Left ventricle myocardium inferior (tissue), 1 donor: ENCODE measurements around the gene EEF1A2. TPM values are rescaled to one million over a fixed set of nuclear protein-coding genes. Genes with fewer than 3 reads are reported as not detected.

ENCODE experiments used
- DNase-seq: peaks from one replicate; pipeline ENCODE4 v3.0.0-alpha.2; 2020
- H3K27ac ChIP-seq: fragments of 200-600 bp; replicated peaks from 2 replicates; pipeline ENCODE4 v1.8.0; 2021
- H3K27me3 ChIP-seq: fragments of 200-600 bp; 2 replicates; pipeline ENCODE4 v1.8.0; 2021; ENCODE audit warnings: low read depth
- H3K36me3 ChIP-seq: fragments of 200-600 bp; 2 replicates; pipeline ENCODE4 v1.8.0; 2021
- H3K4me1 ChIP-seq: fragments of 200-600 bp; 2 replicates; pipeline ENCODE4 v1.8.0; 2021
- H3K4me3 ChIP-seq: fragments of 200-600 bp; 2 replicates; pipeline ENCODE4 v1.8.0; 2021; ENCODE audit warnings: mild to moderate bottlenecking, moderate library complexity
- H3K9me3 ChIP-seq: fragments of 200-600 bp; replicated peaks from 2 replicates; pipeline ENCODE4 v1.8.0; 2021
- intact Hi-C: fragments of 100-400 bp; cut with micrococcal nuclease; formaldehyde crosslinking; loops from one replicate; pipeline ENCODE4 v1.11.0; 2022
- total RNA-seq: library from RNA; stranded (reverse); fragmentation: NEBNext Ultra II Directional; extraction: Animal tissue kit (Norgen Biotek cat#: 25700); gene quantifications from one replicate; pipeline ENCODE4 v1.2.1, GENCODE V29; 2021
- TF ChIP-seq, protein P1 (sequence below): fragments of 200-600 bp; IDR thresholded peaks from 2 replicates; pipeline ENCODE4 v1.8.0; 2021; ENCODE audit warnings: antibody characterized with exemption, mild to moderate bottlenecking, borderline replicate concordance
- donor health status: DM: no; HTN: yes; CAD: no; lungs with severe emphysema.

The EEF1A2 gene
- total RNA-seq, 1 donor from 2014 or later, result 1,286 TPM

DNA sequence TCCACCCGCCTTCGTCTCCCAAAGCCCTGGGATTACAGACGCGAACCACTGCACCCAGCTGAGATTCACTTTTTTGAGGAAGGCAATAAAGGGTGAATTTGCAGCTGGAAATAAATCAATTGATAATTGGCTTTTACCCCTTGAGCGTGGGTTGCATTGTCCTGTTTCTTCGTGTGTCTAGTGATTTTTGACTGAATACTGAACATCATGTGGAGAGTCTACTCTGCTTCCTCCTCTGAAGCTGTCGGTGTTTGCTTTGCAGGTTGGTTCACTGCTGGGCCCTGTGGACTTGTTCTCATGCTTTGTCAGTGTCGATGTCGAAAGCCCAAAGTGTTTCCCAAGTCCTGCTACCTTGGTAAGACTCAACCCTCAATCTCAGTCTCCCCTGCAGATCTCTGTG, 5.8 kb upstream of the EEF1A2 start:
- no peak overlapping the region for H3K4me3 ChIP-seq
- H3K9me3 ChIP-seq, result peaks cover 23% of the 10 kb centered on the region
- no peaks in the 10 kb centered on the region for H3K36me3 ChIP-seq
- intact Hi-C loops, result no loop called here
- TF ChIP-seq, protein P1, sequence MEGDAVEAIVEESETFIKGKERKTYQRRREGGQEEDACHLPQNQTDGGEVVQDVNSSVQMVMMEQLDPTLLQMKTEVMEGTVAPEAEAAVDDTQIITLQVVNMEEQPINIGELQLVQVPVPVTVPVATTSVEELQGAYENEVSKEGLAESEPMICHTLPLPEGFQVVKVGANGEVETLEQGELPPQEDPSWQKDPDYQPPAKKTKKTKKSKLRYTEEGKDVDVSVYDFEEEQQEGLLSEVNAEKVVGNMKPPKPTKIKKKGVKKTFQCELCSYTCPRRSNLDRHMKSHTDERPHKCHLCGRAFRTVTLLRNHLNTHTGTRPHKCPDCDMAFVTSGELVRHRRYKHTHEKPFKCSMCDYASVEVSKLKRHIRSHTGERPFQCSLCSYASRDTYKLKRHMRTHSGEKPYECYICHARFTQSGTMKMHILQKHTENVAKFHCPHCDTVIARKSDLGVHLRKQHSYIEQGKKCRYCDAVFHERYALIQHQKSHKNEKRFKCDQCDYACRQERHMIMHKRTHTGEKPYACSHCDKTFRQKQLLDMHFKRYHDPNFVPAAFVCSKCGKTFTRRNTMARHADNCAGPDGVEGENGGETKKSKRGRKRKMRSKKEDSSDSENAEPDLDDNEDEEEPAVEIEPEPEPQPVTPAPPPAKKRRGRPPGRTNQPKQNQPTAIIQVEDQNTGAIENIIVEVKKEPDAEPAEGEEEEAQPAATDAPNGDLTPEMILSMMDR, result no peak
- H3K4me1 ChIP-seq, result peaks cover 37% of the 10 kb centered on the region
- no peak for DNase-seq
- H3K27me3 ChIP-seq, result peaks cover 51% of the 10 kb centered on the region
- H3K27ac ChIP-seq, result no peak overlapping the region

DNA sequence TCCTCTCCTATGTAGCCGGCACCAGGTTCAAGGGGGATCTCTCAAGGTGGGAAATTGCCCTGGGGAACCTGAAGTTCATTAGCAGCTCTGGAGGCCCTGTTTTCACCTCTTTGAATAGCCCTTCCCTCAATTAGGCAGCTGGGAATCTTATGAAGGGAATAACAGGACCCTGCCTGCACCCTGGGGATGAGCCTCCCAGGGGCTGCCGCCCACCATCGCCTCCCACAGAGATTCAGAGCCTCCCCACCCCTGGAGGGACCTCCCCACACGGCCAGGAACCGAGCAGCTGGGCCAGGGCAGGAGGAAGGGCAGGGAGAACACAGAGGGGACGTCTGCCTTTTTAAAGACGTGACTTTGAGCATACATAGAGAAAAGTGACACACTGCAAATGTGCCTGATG, 4.6 kb upstream of the EEF1A2 start:
- no peak for DNase-seq
- Histone ChIP-seq H3K27me3 (peaks cover 62% of the 10 kb centered on the region), H3K27ac (peak overlapping the region; percentile 5)

DNA sequence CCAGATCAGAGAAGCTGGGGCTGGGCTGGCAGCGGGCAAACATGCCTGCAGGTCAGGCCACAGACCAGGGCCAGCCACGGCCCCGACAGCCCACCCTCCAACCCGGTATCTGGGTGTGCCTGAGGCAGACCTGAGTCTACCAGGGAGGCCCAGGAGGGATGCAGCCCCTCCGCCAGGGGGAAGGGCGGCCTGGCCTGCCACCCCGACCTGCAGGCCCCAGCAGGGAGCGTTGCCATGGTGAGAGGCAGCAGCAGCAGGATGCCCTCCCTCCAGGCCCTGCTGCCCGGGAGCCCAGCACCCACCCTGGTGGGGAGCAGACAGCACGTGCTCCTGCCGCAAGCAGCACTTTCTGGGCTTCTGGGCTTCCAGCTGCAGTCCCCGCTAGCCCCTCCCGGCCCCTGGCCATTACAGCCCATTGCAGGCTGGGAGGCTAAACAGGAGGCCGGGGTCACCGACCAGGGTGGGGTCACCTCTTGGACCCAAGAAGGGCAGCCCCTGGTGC, 3.8 kb upstream of the EEF1A2 start:
- no peak overlapping the region for H3K4me3 ChIP-seq
- peaks cover 47% of the 10 kb centered on the region for H3K4me1 ChIP-seq
- TF ChIP-seq, protein P1, result no peak
- intact Hi-C loops, result no loop called here
- H3K27ac ChIP-seq, result peak overlapping the region; percentile 94
- no peak for DNase-seq
- H3K27me3 ChIP-seq, result peaks cover 64% of the 10 kb centered on the region
- peaks cover 23% of the 10 kb centered on the region for H3K9me3 ChIP-seq
- no peaks in the 10 kb centered on the region for H3K36me3 ChIP-seq

More for the DNA sequence above, 4.6 kb upstream of the EEF1A2 start:
- intact Hi-C loops, result no loop called here
- Histone ChIP-seq H3K4me1 (peaks cover 39% of the 10 kb centered on the region), H3K4me3 (no peak overlapping the region), H3K9me3 (peaks cover 23% of the 10 kb centered on the region), H3K36me3 (no peaks in the 10 kb centered on the region)
- TF ChIP-seq, protein P1, result no peak

DNA sequence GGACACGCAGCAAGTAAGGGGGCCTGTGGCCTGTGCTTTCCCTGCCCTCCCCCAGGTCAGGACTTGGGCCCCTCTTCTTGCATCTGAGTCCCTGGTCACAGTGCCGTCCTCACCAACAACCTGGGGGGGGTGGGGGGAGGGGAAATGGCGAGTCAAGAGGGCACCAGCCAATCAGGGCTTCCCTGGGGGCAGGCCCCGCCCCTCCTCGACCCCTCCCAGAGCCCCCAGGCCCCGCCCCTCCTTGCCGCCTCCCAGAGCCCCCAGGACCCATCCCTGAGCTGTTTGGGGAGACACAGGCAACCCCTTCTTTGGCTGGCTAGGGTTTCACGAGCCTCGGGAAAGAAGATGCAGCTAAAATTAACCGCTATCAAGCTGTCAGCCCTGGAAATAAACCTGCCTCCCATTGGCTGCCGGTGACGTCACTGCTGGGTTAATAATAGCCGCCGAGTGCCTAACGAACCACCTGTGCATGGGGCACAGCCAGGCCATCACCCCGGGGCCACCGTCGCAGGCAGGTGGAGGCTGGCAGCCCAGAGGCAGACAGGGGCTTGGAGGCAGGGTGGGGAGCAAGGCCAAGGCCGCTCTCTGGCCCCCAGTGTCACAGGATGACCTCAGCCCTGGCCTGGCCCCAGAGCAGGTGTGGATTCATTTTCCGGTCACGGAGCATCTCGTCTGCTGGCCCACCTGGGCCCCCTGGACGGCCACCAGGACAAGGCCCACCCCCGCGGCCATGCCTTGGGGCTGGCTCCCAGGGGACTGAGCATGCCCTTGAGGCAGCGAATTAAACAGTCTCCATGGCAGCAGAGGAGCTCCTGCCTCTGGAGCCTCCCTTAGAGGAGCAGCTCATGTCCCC, 3.2 kb upstream of the EEF1A2 start:
- DNase-seq, result peak; percentile 81
- Histone ChIP-seq H3K9me3 (peaks cover 23% of the 10 kb centered on the region), H3K27me3 (peaks cover 71% of the 10 kb centered on the region), H3K4me3 (peak overlapping the region; percentile 23), H3K36me3 (no peaks in the 10 kb centered on the region), H3K27ac (peak overlapping the region; percentile 94), H3K4me1 (peaks cover 48% of the 10 kb centered on the region)
- intact Hi-C loops, result no loop called here
- TF ChIP-seq, protein P1, result no peak

DNA sequence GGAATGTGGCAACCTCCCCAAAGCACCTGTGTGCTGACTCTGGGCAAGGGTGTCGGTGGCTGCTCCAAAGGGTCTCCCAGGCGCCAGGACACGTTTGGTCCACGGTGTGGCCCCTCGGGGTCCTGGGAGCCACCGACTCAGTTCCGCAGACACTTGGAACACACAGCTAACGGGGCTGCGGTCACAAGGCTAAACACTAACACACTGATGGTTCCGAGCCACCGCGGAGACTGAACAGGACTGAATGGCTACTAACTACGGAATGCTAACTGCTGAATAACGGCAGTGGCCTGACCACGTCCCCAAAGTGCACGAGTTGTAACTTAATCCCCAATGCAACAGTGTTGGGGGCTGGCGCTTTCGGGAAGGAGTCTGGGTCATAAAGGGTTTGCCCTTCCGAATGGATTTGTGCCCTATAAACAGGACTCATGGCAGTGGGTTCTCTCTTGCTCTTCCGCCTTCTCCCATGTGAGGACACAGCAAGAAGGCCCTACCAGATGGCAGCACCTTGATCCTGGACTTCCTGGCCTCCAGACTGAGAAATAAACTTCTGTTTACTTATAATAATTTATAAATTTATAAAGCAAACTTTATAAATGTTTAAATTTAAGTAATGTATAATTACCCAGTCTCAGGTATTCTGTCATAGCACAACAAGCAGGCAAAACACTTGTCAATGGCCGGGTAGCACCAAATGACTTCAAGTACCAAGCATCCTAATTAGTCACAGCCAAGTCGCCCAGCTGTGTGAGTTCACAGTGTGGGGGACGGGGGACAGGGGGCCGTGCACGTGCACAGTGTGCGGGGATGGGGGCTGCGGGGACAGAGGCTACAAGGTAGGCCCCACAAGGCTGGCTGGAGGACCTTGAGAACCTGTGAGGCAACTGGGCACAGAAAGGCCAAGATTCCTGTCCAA, 2.3 kb upstream of the EEF1A2 start:
- no peak for DNase-seq
- H3K4me3 ChIP-seq, result peak overlapping the region; percentile 23
- peaks cover 22% of the 10 kb centered on the region for H3K9me3 ChIP-seq
- peak overlapping the region; percentile 94 for H3K27ac ChIP-seq
- H3K27me3 ChIP-seq, result peaks cover 78% of the 10 kb centered on the region
- intact Hi-C loops, result no loop called here
- no peaks in the 10 kb centered on the region for H3K36me3 ChIP-seq
- TF ChIP-seq, protein P1, result no peak
- H3K4me1 ChIP-seq, result peaks cover 56% of the 10 kb centered on the region
